Astrocyte of the spinal cord (primary cell): ENCODE measurements around the gene CFAP99.

Source experiments
- DNase-seq: peaks from one replicate; pipeline ENCODE4 v3.0.0; 2011; ENCODE audit warnings: low read depth, low spot score
- H3K4me3 ChIP-seq: 2 replicates; pipeline ENCODE4 v1.5.1; 2011; ENCODE audit warnings: low read depth, mild to moderate bottlenecking, low read length, moderate library complexity
- in situ Hi-C: cut with HindIII; loops from 2 replicates; pipeline ENCODE4 v1.10.0; 2017; ENCODE audit warnings: low sequenced_read_pairs
- TF ChIP-seq, protein P1 (sequence below): IDR thresholded peaks from 2 replicates; pipeline ENCODE4 v1.5.1; 2012; ENCODE audit warnings: low read depth, mild to moderate bottlenecking, low read length, inconsistent platforms

The CFAP99 gene

DNA sequence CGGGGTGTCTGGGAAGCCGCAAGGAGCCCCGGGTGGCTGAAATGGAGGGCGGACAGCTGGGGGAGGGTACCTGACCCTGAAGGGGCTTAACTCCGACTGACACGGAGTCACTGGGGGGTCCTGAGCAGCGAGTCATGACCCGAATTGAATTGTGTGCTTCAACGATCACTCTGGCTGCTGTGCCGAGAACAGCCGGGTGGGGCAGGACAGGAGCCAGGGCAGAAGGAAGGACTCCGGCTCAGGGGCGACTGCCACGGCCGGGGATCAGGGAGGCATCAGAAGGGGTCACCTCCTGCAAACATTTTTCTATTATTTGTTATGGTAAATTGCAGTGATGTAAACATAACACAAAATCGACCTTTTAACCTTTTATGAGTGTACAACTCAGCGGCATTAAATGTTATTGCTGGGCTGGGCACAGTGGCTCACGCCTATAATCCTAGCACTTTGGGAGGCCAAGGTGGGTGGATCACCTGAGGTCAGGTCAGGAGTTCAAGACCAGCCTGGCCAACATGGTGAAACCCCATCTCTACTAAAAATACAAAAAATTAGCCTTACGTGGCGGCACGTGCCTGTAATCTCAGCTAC, 21.9 kb upstream of the CFAP99 start:
- TF ChIP-seq, protein P1, sequence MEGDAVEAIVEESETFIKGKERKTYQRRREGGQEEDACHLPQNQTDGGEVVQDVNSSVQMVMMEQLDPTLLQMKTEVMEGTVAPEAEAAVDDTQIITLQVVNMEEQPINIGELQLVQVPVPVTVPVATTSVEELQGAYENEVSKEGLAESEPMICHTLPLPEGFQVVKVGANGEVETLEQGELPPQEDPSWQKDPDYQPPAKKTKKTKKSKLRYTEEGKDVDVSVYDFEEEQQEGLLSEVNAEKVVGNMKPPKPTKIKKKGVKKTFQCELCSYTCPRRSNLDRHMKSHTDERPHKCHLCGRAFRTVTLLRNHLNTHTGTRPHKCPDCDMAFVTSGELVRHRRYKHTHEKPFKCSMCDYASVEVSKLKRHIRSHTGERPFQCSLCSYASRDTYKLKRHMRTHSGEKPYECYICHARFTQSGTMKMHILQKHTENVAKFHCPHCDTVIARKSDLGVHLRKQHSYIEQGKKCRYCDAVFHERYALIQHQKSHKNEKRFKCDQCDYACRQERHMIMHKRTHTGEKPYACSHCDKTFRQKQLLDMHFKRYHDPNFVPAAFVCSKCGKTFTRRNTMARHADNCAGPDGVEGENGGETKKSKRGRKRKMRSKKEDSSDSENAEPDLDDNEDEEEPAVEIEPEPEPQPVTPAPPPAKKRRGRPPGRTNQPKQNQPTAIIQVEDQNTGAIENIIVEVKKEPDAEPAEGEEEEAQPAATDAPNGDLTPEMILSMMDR: no peak
- no peak overlapping the region for H3K4me3 ChIP-seq
- in situ Hi-C loops: no loop called here
- DNase-seq: no peak

DNA sequence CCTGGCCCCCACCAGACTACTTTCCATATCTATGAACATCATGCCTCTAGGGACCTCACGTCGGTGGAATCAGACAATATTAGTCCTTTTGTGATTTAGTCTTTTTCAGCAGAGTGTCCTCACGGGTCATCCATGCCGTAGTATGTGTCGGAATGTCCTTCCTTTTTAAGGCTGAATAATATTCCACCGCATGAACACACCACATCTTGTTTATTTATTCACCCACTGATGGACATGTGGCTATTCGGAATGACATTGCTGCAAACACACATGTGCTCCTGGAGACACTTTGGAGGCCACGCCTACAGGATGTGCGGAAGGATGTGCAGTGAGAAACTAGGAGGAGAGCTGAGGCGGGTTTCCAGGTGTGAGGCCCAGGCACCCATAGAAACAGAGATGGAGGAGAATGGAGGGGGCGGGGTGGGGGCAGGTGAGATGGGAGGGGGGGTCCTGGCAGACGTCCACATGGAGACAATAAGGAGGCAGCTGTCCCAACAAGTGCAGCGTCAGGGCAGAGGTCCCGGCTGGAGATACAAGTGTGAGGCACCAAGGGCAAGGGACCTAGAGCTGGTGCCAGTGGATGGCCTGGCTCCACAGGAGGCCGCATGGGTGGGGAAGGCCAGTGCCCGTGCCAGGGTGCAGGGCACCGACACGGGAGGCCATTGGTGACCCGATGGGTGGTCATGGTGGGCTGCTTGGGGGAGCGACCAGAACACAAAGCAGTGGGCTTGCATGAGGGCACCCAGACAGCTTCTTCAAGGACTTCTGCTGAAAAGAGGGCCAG, 21.0 kb upstream of the CFAP99 start:
- TF ChIP-seq, protein P1: no peak
- H3K4me3 ChIP-seq: no peak overlapping the region
- no peak for DNase-seq
- in situ Hi-C loops: no loop called here

DNA sequence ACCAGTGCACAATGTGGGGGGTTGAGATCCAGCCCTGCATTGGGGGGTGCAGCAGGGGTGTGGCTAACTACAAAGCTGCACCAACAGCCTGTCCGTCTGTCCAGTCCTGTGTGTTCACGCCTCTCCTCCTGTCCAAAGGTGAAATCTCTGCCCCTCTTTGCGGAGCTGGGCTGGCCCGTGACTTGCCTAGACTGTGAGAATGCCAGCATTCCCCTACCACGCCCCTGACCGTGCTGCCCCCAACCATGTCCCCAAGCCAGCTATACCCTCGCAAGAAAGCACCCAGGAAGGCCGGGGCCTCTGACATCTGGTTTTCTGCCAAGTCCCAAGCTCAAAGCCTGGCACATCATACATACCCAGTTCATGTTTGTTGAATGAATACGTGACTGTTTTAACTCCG, 19.5 kb upstream of the CFAP99 start:
- no peak overlapping the region for H3K4me3 ChIP-seq
- in situ Hi-C loops: no loop called here
- DNase-seq: no peak
- TF ChIP-seq, protein P1: no peak

DNA sequence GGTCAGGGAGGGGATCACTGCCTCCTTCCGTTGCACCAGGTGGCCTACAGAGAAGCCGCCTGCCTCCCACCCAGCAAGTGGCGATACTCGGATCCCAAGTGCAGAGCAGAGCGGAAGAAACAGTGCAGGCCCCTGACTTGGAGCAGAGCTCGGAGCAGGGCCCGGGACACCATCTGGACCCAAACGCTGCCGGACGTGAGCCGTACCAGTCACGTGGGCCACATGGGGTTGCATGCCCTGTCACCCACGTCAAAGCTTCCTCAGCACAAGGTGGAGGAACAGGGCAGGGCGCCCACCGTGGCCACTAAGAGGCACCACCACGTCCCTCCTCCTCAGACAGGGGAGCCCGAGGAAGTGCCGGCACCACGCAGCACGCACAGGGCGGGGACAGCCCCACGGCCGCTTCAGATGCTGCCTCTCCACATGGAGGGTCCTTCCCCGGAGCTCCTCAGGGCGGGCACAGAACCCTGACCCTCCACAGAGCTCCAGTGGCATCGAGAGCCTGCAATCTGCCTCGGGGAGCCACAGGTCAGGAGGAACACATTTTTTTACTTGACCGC, 19.0 kb upstream of the CFAP99 start:
- in situ Hi-C loops: no loop called here
- DNase-seq: no peak
- TF ChIP-seq, protein P1: no peak
- H3K4me3 ChIP-seq: no peak overlapping the region

DNA sequence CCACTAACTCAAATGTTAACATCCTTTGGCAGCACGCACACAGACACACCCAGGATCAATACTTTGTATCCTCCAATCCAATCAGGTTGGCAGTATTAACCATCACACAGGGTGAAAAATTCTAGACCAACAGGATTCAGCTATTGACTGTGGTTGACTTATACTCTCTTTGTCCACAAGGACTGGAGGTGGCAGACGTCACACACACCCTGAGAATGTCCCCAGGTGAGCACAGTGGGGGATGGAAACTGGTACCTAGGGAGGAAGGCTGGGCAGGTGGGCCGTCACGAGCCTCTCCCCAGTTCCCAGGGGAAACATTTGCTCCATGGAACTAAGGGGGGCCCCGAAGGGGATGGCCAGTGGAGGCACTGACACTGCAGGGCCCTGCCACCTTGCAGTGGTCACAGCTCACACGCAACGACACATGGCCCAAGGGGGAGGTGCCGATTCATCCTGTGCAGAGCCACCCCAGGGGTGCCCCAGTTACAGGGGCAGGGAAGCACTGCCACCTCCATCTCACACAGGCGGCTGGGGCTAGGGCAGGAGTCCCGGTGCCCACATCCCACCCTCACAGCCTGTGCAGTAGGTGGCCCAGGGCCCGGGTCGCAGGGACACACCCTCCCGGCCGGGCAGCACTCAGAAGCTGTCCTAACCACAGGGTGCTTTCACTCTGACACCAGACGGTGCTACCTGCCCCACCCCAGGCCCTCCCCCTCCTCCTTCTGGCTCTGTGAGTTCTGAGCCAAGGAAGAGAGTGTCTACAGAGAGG, 17.7 kb upstream of the CFAP99 start:
- in situ Hi-C loops: no loop called here
- H3K4me3 ChIP-seq: no peak overlapping the region

DNA sequence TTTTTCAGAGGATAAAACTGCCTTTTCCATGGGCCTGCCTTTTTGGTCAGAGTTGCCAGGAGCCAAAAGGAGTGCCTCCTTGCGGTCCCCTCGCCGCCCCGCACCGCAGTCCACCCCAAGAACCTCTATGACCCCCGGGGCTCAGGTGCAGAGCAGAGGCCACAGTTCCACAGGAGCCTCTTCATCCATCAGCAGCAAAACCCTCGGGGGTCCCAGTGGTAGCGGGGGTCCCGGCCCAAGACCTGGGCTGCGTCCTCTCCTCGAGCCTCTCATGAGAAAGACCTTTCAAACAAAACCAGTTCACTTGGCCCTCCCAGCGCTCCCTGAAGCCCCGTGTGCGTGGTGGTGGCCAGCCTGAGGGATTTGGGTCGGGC, 17.2 kb upstream of the CFAP99 start:
- in situ Hi-C loops: no loop called here
- H3K4me3 ChIP-seq: no peak overlapping the region
- TF ChIP-seq, protein P1: no peak
- no peak for DNase-seq

More for the DNA sequence above, 17.7 kb upstream of the CFAP99 start:
- TF ChIP-seq, protein P1: no peak
- no peak for DNase-seq
